HG03039 (cell line): ENCODE data around the gene BCAS3.
"Not testable (repeated sequence)": the region's sequence is repeated elsewhere in the genome, so short reads cannot be mapped to it uniquely, and the experiment has no call there.

Source experiments
- ATAC-seq: cut with Tn5 transposase; IDR thresholded peaks from one replicate; pipeline ENCODE4 v1.9.1; 2021; ENCODE audit warnings: mild to moderate bottlenecking, moderate library complexity; ENCODE audit not compliant: unreplicated experiment

The BCAS3 gene

DNA sequence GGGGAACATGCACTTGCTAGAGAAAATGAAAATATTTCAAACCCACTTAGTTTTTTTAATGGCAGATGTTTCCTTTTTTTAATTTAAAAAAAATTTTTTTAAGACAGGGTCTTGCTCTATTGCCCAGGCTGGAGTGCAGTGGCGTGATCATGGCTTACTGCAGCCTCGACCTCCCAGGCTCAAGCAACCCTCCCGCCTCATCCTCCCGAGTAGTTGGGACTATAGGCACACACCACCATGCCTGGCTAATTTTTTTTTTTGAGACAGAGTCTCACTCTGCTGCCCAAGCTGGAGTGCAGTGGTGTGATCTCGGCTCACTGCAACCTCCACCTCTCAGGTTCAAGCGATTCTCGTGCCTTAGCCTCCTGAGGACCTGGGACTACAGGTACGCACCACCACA is 469.2 kb downstream of the BCAS3 start:
- ATAC-seq = not testable (repeated sequence)

DNA sequence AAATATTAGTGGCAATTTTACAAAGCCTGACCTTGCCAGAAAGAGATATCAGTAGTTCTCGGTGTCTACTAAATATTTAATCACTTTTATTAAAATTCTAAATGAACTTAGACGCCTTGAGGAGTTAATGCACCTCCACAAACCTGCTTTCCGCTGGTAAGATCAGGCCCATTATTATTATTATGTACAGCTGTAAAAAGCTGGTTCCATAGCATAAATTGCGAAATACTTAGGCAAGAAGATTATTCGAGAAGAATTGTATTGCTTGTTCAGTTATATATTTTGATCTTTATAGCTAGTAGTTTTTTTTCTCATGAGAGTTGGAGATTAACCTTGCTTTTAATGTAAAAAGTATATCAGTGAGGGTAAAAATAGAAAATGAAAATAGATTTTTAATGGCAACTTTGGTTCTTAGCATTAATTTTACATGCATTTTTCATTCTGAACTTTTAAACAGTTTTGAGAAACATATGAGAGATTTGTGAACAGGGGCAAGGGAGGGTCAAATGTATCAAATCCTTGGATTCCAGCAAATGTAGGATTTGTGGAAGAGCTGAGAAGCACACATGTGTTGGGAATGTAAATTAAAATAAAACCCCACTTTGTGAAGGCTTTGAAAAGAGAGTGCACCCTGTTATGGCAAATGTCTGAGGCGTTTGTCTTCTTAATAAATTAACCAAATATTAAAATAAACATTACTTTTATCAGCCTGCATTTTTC is 471.6 kb downstream of the BCAS3 start:
- ATAC-seq = no peak

DNA sequence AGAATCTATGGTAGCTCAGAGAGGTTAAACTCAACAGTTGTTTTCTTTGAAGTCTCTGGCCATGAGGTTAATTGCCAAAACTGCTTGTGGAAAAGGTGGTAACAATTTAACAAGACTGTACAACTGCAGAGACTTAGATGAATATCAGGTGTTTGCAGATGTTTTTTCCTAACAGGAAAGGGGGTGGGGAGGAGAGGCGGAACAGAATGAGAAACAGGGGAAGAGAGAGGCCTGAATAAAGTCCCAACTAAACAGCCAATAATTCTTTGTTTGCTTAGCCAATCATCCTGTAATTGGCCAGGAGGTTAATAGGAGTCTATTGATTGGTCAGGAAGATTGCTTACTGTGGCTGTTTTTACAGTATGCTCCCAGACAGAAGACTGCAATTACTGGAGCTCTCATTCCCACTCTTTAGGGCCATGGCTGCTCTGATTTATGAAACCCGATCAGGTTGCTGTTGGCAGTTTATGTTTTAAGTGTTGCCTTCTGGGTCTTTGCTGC is 472.3 kb downstream of the BCAS3 start:
- no peak for ATAC-seq

DNA sequence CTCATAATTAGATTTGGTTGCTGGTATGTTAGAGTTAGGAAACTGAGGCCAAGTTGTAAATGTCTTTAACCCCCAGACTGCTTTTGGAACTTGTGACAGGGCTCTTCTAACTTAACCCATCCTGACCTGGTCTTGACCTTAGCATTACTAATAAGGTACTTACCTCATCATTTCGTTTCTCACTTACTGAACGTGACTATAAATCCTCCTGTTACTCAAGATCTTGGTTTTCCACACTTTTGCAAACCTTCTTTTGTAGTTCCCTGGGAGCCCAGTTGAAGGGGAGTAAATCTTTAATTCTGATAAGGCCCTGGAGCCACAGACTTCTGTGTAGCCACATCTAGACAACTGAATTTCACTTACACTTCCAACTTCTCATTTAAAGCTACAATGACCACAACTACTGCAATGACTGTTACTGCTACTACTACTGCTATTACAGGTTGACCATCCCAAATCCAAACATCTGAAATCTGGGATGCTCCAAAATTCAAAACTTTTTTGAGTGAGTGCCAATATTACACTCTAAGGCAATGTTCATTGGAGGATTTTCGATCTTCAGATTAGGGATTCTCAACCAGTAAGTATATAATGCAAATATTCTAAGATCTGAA is 473.1 kb downstream of the BCAS3 start:
- no peak for ATAC-seq

DNA sequence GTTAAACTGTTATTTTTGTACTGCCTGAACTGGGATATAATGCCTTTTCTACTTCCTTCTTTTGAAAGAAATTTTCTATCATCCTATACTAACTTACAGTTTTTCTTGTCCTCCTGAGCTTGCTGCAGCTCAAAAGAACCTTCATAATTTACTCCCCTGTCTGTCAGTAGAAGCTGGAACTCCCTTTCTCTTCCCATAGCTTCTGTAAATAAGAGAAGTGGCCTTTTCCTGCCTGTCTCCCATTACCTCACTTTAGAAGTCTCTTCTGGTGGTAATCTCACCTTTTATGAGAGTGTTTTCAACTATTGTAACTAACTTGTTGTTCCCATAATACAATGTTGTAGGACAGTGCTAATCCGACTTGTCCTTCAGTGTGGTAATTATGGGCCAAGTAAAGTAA is 475.2 kb downstream of the BCAS3 start:
- ATAC-seq = no peak

DNA sequence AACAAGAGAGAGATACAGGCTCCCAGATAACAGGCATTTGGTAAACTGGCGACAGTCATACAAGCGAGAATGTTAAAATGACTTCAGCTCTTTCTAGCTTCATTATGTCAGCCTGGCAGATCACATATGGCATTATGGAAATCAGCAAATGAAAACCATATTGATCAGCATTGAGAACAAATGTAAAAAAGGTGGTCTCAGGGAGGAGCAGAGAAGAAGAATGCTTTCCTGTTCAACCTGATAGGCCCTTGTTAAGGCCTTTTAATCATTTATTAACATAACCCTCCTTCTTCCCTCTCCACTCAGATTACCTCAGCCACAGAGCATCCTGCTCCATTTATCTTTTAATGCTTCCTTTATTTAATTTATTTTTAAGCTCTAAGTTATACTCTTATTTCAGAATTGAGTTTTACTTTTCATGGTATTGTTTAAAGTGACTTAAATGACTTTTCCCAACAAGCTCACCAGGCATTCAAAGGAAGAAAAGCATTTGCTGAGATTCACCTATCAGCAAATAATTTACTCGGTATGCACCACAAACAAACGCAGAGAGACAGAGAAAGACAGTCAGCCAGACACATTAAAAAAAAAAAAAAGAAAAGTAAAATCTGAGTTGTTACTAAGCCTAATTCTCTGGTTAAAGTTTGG is 478.1 kb downstream of the BCAS3 start:
- no peak for ATAC-seq

DNA sequence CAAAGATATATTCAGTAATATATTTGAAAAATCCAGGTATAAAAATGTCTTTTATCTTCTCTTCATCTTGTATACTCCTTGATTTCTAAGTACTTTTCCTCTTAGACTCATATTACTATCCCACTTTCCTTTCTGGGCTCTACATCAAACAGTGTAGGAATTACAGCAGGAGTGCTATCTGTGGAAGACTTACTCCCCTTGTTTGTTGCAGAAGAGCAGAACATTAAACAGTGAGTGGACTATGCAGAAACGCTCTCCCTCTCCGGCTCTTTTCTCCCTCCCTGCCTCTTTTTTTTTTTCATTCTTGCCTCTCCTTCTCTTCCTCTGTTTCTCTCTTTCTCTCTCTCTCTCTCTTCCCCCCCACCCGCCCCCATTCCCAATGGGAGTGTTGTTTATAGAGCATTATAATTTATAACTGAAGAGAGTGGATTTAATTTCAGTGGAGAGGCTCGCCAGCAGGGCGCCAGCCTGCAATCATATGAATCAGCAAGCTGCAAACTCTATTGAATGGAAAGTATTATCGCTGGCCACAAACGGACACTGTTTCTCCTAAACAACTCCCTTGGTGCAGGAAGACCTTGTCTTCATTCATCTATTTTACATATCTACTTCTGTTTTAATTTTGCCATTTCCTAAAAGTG is 479.7 kb downstream of the BCAS3 start:
- no peak for ATAC-seq

DNA sequence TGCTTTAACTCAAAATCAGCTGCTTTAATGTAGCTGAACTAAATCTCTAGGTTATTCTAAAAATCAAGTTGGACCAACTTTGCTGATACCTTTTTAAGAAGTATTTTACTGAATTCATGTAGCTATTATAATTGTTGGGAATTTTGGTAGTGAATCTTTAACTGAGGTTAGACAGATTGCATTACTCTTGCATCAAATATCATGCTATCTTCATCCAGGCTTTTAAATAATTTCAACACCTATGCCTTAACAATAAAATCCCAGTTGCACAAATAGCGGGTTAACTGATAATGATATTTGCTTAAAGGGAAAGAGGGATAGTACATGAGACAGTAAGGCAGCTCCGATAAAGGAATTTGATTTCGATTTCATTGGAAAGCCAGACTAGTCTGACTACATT is 480.7 kb downstream of the BCAS3 start:
- ATAC-seq = no peak

DNA sequence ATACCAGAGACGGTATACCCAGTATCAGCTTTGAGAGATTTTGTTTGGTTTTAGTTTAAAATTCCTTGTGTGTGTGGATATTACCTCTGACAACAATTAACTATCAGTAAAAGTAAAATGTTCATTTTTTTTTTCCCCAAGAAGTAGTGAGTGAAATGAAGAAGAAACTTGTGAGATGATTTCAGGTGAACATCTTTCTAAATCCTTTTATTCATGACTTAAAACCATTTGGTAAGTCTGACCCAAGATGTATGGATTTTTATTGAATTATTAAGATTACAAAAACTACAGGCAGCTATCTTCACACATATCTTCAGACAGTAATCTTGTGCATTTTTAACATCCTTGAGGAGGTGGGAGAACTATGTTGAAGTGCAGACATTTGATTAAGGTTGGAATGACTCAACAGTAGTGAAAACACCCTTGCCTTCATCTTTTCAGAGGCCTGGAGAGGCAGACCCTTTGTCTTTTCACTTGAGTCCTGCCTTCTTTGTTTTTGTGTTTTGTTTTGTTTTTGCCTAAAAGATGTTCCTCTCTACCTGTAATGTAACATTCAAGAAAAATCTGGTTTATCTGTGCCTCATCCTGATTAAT is 481.7 kb downstream of the BCAS3 start:
- ATAC-seq = no peak

DNA sequence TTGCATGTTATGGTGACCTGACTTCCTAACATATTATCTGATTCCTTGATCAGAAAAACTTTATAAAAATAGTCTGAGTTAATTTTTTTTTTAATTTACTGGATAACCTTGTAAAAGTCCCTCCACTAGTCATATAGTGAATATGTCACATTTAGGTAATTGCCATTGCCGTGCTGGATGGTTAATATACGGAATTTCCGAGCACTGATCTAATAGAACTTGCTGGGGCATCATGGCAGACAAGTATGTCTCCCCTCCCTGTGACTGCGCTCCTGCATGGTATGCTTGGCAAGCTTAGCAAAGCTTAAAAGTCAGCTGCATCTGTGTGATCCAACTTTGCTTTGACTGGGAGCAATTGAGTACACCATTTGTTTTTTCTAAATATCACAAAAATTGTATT is 482.6 kb downstream of the BCAS3 start:
- ATAC-seq = no peak

DNA sequence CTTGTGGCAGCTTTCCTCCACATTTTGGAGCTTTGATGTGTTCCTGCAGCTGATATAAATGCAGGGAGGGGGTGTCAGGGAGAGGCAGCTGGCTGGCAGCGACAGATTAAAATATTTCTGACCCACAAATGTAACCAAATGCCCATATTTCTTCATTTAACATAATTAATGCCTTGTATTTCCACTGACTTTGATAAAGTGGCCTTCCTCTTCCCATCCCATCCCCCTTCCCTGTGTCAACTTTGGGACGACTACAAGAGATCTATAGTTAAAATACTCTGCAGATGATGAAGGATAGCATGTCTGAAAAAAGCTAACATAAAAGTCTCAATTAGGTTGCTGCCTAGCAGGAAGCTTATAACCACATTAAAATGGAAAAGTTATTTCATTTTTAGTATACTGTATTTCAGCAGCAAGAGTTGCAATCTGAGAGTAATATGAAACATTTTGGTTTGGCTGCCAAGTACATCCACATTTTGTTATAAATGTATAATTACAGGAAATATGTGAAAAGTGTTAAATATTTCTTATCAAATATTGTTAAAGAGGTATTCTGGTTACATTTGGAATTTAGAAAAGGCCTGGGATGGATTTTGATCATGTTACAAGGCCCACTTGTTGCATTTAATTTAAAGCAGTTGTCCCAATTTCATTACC is 483.3 kb downstream of the BCAS3 start:
- ATAC-seq = no peak

DNA sequence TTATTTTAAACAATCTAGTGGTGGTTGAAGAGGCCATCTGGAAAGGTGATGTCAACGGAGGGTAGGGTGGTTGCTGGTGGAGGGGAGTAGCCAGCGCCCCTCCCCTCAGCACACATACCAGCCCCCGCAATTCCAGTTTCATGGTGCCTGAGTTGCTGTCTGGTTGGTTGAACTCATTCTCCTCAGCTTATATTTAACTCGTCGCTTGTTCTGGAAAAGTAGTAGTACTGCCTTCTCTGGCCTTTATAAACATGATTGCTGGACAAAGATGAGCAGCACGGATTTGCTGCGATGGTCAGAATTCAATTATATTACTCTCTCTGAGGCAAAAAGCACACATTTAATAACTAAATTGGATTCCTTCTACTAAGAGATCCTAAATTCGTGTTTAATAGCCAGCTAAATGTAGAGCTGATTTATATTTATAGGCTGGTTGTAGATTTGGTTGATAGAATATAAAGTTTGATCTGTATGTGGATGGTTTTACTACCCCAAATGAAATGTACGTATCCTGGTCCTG is 484.0 kb downstream of the BCAS3 start:
- ATAC-seq = no peak

DNA sequence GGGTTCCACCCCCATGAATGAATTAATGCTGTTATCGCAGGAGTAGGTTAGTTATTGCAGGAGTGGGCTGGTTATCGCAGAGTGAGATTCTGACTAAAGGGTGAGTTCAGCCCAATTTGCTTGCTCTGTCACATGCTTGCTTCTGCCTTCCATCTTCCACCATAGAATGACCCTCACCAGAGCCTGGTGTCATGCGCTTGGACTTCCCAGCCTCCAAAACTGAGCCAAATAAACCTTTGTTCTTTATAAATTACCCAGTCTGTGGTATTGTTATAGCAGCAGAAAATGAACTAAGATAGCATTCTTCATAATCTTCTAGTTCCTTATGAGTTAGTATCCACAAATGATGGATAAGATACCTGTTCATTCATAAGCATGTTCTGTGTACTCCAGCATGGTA is 486.9 kb downstream of the BCAS3 start:
- no peak for ATAC-seq

DNA sequence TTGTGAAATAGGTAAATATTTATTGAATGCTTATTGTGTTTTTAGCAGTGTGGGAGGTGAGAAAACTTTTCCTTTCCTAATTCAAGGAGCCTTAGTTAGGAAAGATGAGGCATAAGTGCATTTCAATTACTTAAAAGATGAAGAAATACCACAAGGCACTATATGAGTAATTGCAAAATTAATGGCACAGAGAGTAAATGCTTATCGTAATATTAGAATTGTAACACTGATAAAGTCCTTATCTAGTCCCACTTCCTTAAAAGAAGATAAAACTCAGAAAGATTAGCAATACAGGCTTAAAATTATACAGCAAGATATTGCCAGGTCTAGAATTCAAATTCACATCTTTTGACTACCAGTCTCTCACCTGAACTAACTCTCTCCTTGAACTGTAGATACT is 489.4 kb downstream of the BCAS3 start:
- no peak for ATAC-seq

DNA sequence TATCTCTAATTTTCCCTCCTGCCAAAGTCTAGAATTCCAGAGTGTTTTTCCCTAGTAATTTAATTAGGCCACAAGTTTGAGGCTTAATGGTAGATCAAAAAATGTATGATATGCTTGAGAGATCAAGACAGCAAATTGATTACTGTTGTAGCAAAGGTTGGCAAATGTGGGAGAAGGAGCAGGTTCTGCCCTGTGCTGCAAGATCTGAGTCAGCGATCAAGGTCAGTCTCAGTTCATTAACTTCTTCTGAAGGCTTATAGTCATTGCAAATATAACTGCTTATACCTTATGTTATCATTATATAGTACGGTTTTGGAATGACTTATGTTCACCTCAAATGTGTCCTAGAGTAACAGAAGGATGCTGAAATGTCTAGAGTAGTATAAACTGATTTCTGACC is 490.9 kb downstream of the BCAS3 start:
- ATAC-seq = no peak

DNA sequence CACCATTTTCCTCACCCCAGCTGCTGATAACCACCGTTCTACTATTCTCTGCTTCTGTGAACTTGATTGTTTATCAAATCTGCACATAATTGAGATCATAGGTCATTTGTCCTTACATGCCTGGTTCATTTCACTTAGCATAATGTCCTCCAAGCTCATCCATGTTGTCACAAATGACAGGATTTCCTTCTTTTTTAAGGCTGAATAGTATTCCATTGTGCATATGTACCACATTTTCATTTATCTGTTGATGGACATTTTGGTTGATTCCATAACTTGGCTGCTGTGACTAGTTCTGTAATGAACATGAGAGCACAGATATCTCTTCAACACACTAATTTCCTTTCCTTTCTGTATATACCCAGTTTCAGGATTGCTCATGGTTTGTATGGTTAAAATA is 496.7 kb downstream of the BCAS3 start:
- ATAC-seq = no peak

DNA sequence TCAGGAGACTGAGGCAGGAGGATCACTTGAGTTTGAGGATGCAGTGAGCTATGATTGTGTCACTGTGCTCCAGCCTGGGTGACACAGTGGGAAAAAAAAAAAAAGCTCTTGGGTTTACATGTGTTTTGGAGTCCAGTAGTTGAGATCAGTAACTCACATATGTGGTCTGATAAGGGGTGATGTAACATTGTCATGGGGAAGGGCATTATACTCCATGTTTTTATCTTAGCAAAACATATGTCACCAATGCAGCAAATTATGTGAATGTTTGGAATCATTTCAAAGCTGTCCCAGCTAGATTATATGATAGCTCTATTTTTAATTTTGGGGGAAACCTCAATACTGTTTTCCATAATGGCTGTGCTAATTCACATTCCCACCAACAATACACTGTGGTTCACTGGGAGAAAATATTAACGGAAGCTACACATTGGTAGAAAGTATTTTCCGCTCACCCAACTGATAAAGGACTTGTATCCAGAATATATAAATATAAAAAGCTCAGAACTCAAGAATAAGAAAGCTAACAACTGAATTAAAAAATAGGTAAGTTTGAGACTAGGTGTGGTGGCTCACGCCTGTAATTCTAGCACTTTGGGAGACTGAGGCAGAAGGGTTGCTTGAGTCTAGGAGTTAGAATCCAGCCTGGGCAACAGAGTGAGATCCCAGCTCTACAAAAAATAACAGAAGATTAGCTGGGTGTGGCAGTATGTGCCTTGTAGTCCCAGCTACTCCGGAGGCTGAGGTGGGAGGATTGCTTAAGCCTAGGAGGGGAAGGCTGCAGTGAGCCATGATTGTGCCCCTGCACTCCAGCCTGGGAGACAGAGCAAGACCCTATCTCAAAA is 497.9 kb downstream of the BCAS3 start:
- ATAC-seq = no peak

DNA sequence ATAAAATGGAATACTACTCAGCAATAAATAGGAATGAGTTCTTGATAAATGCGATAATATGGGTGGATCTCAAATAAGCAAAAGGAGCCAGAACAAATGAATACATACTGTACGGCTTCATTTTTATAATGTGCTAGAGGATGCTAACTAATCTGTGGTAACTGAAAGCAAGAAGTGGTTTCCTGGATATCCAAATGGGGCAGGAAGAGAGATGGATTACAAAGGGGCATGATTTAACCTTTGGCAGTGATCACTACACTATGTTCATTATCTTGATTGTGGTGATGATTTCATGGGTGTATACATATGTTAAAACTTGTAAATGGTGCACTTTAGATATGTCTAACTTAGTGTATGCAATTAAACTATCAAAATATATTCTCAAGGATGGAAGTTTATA is 499.7 kb downstream of the BCAS3 start:
- ATAC-seq = no peak

DNA sequence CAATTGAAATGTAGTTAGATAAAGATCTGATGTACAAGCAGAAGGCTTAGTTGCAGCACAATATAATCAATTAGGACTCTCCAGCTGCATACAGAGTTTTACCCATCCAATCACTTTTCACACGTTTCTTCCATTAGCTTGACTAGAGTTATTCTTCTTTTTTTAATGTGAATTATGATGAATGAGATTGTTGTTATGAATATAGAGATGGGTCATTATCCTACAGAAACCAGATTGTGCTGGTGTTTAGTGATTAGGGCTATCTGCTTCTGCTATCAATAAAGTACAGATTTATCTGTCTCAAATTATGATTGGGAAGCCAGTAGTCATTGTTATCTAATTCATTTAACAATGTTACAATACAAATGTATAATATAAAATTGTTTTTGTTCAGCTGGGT is 500.6 kb downstream of the BCAS3 start:
- ATAC-seq = no peak

DNA sequence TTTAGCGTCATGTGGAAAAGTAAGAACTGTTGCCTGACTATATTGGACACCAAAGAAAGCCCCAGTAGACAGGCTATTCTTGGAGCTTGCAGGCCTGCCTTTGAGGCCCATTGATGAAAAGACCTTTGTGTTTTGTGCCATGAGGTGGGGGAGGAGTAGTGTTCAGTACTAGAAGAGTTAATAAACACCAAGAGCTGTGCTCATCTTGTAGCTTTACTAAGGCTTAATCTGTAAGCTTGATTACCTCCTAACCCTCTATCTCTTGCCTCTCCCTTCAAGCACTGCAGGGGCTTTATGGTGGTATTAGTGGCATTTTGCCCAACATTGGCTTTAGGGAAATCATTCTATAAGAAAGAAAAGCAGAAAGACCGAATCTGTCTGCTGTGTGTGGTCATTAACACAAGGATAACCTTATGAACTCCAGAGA is 501.7 kb downstream of the BCAS3 start:
- ATAC-seq = no peak
